Endothelial cell of umbilical vein (primary cell): Measurements from ENCODE around the gene VASH2.

ENCODE experiments used
- EZH2 ChIP-seq: IDR thresholded peaks from 2 replicates; pipeline ENCODE4 v1.6.1; 2012; ENCODE audit warnings: borderline replicate concordance, low read depth, mild to moderate bottlenecking, moderate library complexity, low read length, inconsistent platforms; ENCODE audit not compliant: severe bottlenecking
- FOS ChIP-seq: IDR thresholded peaks from 2 replicates; pipeline ENCODE4 v1.6.1; 2011; ENCODE audit warnings: mild to moderate bottlenecking, low read length, moderate library complexity, borderline replicate concordance; ENCODE audit not compliant: insufficient read depth
- POLR2A ChIP-seq: IDR thresholded peaks from 2 replicates; pipeline ENCODE4 v1.6.1; 2012; ENCODE audit warnings: low read depth, mild to moderate bottlenecking, control low read depth, low read length
- POLR2AphosphoS5 ChIP-seq: IDR thresholded peaks from 2 replicates; pipeline ENCODE4 v1.6.1; 2012; ENCODE audit warnings: low read depth, mild to moderate bottlenecking, control low read depth, low read length, moderate library complexity; ENCODE audit not compliant: insufficient read depth
- TF ChIP-seq, protein P1 (sequence below), 2 donors: IDR thresholded peaks; 1 replicate in 1 of 2; 2 replicates in 1 of 2; pipeline ENCODE4 v1.5.1; 2011; ENCODE audit warnings: low read length in 2 of 2, mild to moderate bottlenecking in 2 of 2, moderate library complexity in 2 of 2, control low read depth in 1 of 2, inconsistent platforms in 1 of 2, low read depth in 1 of 2; ENCODE audit not compliant: insufficient read depth in 1 of 2; ENCODE audit errors: extremely low read depth in 1 of 2

GRCh38 chr1:212974711-212975110 is 24.4 kb downstream of the VASH2 start:
- TF ChIP-seq, protein P1, sequence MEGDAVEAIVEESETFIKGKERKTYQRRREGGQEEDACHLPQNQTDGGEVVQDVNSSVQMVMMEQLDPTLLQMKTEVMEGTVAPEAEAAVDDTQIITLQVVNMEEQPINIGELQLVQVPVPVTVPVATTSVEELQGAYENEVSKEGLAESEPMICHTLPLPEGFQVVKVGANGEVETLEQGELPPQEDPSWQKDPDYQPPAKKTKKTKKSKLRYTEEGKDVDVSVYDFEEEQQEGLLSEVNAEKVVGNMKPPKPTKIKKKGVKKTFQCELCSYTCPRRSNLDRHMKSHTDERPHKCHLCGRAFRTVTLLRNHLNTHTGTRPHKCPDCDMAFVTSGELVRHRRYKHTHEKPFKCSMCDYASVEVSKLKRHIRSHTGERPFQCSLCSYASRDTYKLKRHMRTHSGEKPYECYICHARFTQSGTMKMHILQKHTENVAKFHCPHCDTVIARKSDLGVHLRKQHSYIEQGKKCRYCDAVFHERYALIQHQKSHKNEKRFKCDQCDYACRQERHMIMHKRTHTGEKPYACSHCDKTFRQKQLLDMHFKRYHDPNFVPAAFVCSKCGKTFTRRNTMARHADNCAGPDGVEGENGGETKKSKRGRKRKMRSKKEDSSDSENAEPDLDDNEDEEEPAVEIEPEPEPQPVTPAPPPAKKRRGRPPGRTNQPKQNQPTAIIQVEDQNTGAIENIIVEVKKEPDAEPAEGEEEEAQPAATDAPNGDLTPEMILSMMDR (IDR thresholded peaks at IDR 0.05; ENCODE audit: extremely low read depth in 1 of 2, insufficient read depth in 1 of 2, low read depth in 1 of 2, low read length in 2 of 2) = no peak
- TF ChIP-seq POLR2A = no peak
- TF ChIP-seq POLR2AphosphoS5 = no peak
- no peak for TF ChIP-seq EZH2
- TF ChIP-seq FOS = no peak
